ENCODE measurements around the gene FAM222B. TPM values are rescaled to one million over a fixed set of nuclear protein-coding genes. Genes with fewer than 3 reads are reported as not detected.
"Not testable (repeated sequence)": the region's sequence is repeated elsewhere in the genome, so short reads cannot be mapped to it uniquely, and the experiment has no call there.

FAM222B gene
- total RNA-seq, 2 experiments from 2014 or later, result 15.4 to 17.1 TPM

DNA sequence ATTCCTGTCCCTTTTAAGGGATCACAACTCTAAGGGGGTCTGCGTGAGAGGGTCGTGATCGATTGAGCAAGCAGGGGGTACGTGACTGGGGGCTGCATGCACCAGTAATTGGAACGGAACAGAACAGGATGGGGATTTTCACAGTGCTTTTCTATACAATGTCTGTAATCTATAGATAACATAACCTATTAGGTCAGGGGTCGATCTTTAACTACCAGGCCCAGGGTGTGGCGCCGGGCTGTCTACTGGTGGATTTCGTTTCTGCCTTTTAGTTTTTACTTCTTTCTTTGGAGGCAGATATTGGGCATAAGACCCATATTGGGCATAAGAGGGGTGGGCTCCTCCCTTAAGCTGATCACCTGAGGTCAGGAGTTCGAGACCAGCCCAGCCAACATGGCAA lies 6.0 kb downstream of the FAM222B start:
- ATAC-seq; POLR2A ChIA-PET; H3K4me3 Mint-ChIP-seq; H3K9me3 Mint-ChIP-seq (ENCODE audit: insufficient read depth); H3K27ac Mint-ChIP-seq; DNase-seq; H3K27me3 Mint-ChIP-seq (ENCODE audit: low read depth): not testable (repeated sequence)
- Mint-ChIP-seq H3K36me3 (ENCODE audit: low read depth) (peaks cover 20% of the 10 kb centered on the region), H3K4me1 (ENCODE audit: low read depth) (peaks cover 23% of the 10 kb centered on the region)
- CTCF ChIA-PET, result interaction anchor here (1.2 kb wide), 1 partner anchor 72 kb away, joined by 3 read pairs; no protein-coding TSS in a partner anchor

- CTCF ChIA-PET, result interaction anchor here (1.2 to 1.3 kb wide), 2 partner anchors 71 to 108 kb away, joined by 3 to 4 read pairs; no protein-coding TSS in a partner anchor
- Mint-ChIP-seq H3K4me3 (no peak overlapping the region), H3K9me3 (ENCODE audit: insufficient read depth) (no peaks in the 10 kb centered on the region), H3K4me1 (ENCODE audit: low read depth) (peaks cover 10% of the 10 kb centered on the region), H3K36me3 (ENCODE audit: low read depth) (peaks cover 23% of the 10 kb centered on the region), H3K27me3 (ENCODE audit: low read depth) (no peaks in the 10 kb centered on the region), H3K27ac (no peak overlapping the region)
- ATAC-seq (no peak), DNase-seq (no peak)
- POLR2A ChIA-PET, result no interaction called here
These were observed 8.2 kb downstream of the FAM222B start for GRCh38 chr17:28834420-28834819.

GRCh38 chr17:28828294-28829040 lies 14.1 kb downstream of the FAM222B start:
- ChIA-PET CTCF (interaction anchor here (0.6 to 2.5 kb wide), 3 partner anchors 15 to 74 kb away, joined by 3 to 17 read pairs (median 5); partner anchors contain the start of gene DHRS13), POLR2A (no interaction called here)
- DNase-seq (no peak), ATAC-seq (no peak)
- Mint-ChIP-seq H3K27ac (no peak overlapping the region), H3K27me3 (ENCODE audit: low read depth) (no peaks in the 10 kb centered on the region), H3K36me3 (ENCODE audit: low read depth) (peaks cover 20% of the 10 kb centered on the region), H3K4me3 (no peak overlapping the region), H3K9me3 (ENCODE audit: insufficient read depth) (no peaks in the 10 kb centered on the region), H3K4me1 (ENCODE audit: low read depth) (peaks cover 4% of the 10 kb centered on the region)

- Mint-ChIP-seq H3K27ac (no peak overlapping the region), H3K4me1 (ENCODE audit: low read depth) (peaks cover 6% of the 10 kb centered on the region), H3K36me3 (ENCODE audit: low read depth) (peaks cover 20% of the 10 kb centered on the region), H3K9me3 (ENCODE audit: insufficient read depth) (no peaks in the 10 kb centered on the region), H3K4me3 (no peak overlapping the region), H3K27me3 (ENCODE audit: low read depth) (no peaks in the 10 kb centered on the region)
- ChIA-PET CTCF (interaction anchor here (1.6 to 2.5 kb wide), 3 partner anchors 64 to 101 kb away, joined by 4 to 17 read pairs (median 5); partner anchors contain the start of genes DHRS13 and TLCD1), POLR2A (interaction anchor here (0.6 kb wide), 1 partner anchor 17 kb away, joined by 3 read pairs; no protein-coding TSS in a partner anchor)
- no peak for DNase-seq
- no peak for ATAC-seq
These were observed 14.9 kb downstream of the FAM222B start for GRCh38 chr17:28827672-28828071.

- ChIA-PET CTCF (interaction anchor here (1.1 to 2.4 kb wide), 2 partner anchors 56 to 93 kb away, joined by 4 to 12 read pairs; partner anchors contain the start of gene TLCD1), POLR2A (no interaction called here)
- H3K4me3 Mint-ChIP-seq, result no peak overlapping the region
- no peaks in the 10 kb centered on the region for H3K27me3 Mint-ChIP-seq (ENCODE audit: low read depth)
- no peak for ATAC-seq
- no peak overlapping the region for H3K27ac Mint-ChIP-seq
- H3K36me3 Mint-ChIP-seq (ENCODE audit: low read depth), result peaks cover 5% of the 10 kb centered on the region
- H3K9me3 Mint-ChIP-seq (ENCODE audit: insufficient read depth), result no peaks in the 10 kb centered on the region
- DNase-seq, result no peak
- peaks cover 12% of the 10 kb centered on the region for H3K4me1 Mint-ChIP-seq (ENCODE audit: low read depth)
These were observed 23.0 kb downstream of the FAM222B start for GRCh38 chr17:28819582-28819981.

DNA sequence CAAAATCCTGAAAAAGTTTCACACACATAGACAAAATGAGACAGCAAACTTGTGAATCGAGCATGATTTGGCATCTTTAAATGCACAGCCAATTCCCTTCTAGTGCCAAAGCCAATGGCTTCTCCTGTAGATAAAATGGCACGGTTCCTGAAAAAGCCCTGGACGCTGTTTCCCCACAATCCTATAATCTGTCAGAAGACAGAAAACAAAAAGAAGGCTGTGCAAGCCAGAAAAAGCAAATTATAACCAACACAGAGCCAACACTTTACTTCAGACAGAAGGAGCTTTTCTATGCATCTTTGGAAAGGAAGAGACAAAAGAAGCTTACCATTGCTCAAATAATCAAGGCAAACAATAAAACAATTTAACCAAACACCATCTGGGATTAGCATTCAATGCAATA lies 23.8 kb downstream of the FAM222B start:
- Mint-ChIP-seq H3K4me1 (ENCODE audit: low read depth) (peaks cover 12% of the 10 kb centered on the region), H3K4me3 (no peak overlapping the region), H3K36me3 (ENCODE audit: low read depth) (peaks cover 3% of the 10 kb centered on the region), H3K27ac (no peak overlapping the region), H3K9me3 (ENCODE audit: insufficient read depth) (no peaks in the 10 kb centered on the region), H3K27me3 (ENCODE audit: low read depth) (no peaks in the 10 kb centered on the region)
- DNase-seq, result no peak
- POLR2A ChIA-PET, result no interaction called here
- CTCF ChIA-PET, result interaction anchor here (1.1 to 2.4 kb wide), 2 partner anchors 55 to 92 kb away, joined by 4 to 12 read pairs; partner anchors contain the start of gene TLCD1
- ATAC-seq, result no peak

- H3K27me3 Mint-ChIP-seq (ENCODE audit: low read depth), result no peaks in the 10 kb centered on the region
- H3K4me1 Mint-ChIP-seq (ENCODE audit: low read depth), result peaks cover 17% of the 10 kb centered on the region
- DNase-seq (no peak), ATAC-seq (no peak)
- H3K4me3 Mint-ChIP-seq, result no peak overlapping the region
- CTCF ChIA-PET, result interaction anchor here (0.6 kb wide), 1 partner anchor 35 kb away, joined by 3 read pairs; no protein-coding TSS in a partner anchor
- no peaks in the 10 kb centered on the region for H3K9me3 Mint-ChIP-seq (ENCODE audit: insufficient read depth)
- no peak overlapping the region for H3K27ac Mint-ChIP-seq
- peaks cover 4% of the 10 kb centered on the region for H3K36me3 Mint-ChIP-seq (ENCODE audit: low read depth)
- POLR2A ChIA-PET, result no interaction called here
These were observed 26.1 kb downstream of the FAM222B start for GRCh38 chr17:28816540-28816939.

DNA sequence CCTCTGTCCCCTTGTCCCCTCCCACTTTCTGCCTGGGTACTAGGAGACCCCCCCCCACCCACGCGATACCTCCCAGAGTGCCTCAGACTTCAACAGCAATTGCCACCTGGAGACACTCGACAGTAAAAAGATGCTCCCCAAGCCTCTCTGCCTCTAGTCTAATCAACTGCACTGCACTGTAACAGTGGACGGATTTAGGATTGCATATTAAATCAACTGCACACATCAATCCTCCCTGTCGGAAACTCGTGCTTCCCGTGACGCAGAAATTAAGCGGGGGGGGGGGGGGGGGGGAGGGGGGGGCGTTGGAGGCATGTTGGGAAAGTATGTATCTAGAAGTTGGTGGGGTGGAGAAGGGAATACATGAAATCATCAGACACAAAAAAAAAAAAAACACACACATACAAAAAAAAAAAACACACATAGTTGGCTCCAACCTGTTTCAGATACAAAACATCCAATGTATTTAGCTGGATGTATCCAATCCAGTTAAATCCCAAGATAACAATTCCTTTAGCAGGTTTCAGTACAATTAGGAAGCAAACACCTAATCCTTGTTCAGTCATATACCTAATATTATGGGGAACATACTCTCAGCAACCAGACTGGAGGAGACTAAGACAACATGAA lies 29.7 kb downstream of the FAM222B start:
- no peaks in the 10 kb centered on the region for H3K9me3 Mint-ChIP-seq (ENCODE audit: insufficient read depth)
- H3K36me3 Mint-ChIP-seq (ENCODE audit: low read depth), result peaks cover 5% of the 10 kb centered on the region
- H3K4me3 Mint-ChIP-seq, result peak overlapping the region; percentile 82
- no peaks in the 10 kb centered on the region for H3K27me3 Mint-ChIP-seq (ENCODE audit: low read depth)
- peaks cover 32% of the 10 kb centered on the region for H3K4me1 Mint-ChIP-seq (ENCODE audit: low read depth)
- ATAC-seq, result peak; percentile 58
- POLR2A ChIA-PET, result no interaction called here
- peak overlapping the region; percentile 91 for H3K27ac Mint-ChIP-seq
- no peak for DNase-seq
- CTCF ChIA-PET, result interaction anchor here (1.2 to 3.1 kb wide), 4 partner anchors 49 to 89 kb away, joined by 3 to 22 read pairs (median 8); partner anchors contain the start of genes DHRS13 and TLCD1

- H3K27me3 Mint-ChIP-seq (ENCODE audit: low read depth), result no peaks in the 10 kb centered on the region
- ChIA-PET POLR2A (interaction anchor here (1.2 kb wide), 1 partner anchor 85 kb away, joined by 4 read pairs; the partner anchor contains the start of gene FLOT2), CTCF (interaction anchor here (1.2 to 3.1 kb wide), 10 partner anchors 44 to 150 kb away, joined by 3 to 59 read pairs (median 6); partner anchors contain the start of genes DHRS13, RPL23A, SDF2 and SUPT6H)
- peaks cover 5% of the 10 kb centered on the region for H3K36me3 Mint-ChIP-seq (ENCODE audit: low read depth)
- H3K9me3 Mint-ChIP-seq (ENCODE audit: insufficient read depth), result no peaks in the 10 kb centered on the region
- DNase-seq (peak; percentile 97), ATAC-seq (peak; percentile 100)
- H3K4me1 Mint-ChIP-seq (ENCODE audit: low read depth), result peaks cover 34% of the 10 kb centered on the region
- H3K27ac Mint-ChIP-seq, result peak overlapping the region; percentile 91
- H3K4me3 Mint-ChIP-seq, result peak overlapping the region; percentile 82
These were observed 30.4 kb downstream of the FAM222B start for GRCh38 chr17:28812091-28812747.

DNA sequence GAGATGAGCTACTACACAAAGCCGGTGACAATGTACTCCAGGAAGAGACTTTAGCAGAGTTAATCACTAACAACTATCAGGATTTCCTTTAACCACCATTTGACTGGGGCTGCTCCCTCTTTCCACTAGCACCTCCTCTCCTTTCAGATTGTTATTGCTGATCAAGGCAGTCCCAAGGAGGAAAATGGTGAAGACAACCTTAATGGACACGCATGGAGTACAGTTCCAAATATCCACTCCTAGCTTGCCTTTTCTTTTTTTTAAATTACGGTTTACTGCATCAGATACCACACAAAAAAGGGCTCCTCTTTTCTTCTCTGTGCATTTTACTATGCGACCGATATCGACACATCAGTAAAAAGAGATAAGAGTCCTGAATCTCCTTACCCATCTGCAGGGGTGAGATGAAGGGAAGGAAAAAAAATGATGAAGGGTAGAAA lies 30.9 kb downstream of the FAM222B start:
- Mint-ChIP-seq H3K4me3 (peak overlapping the region; percentile 82), H3K36me3 (ENCODE audit: low read depth) (peaks cover 5% of the 10 kb centered on the region), H3K9me3 (ENCODE audit: insufficient read depth) (no peaks in the 10 kb centered on the region), H3K27me3 (ENCODE audit: low read depth) (no peaks in the 10 kb centered on the region), H3K27ac (peak overlapping the region; percentile 46), H3K4me1 (ENCODE audit: low read depth) (peaks cover 32% of the 10 kb centered on the region)
- ATAC-seq (no peak), DNase-seq (peak; percentile 26)
- CTCF ChIA-PET, result interaction anchor here (1.3 to 3.1 kb wide), 9 partner anchors 38 to 149 kb away, joined by 3 to 59 read pairs (median 5); partner anchors contain the start of genes RPL23A, SDF2, SUPT6H and TLCD1
- POLR2A ChIA-PET, result interaction anchor here (1.2 to 2.4 kb wide), 2 partner anchors 31 to 86 kb away, joined by 4 to 8 read pairs; partner anchors contain the start of genes FAM222B and FLOT2

DNA sequence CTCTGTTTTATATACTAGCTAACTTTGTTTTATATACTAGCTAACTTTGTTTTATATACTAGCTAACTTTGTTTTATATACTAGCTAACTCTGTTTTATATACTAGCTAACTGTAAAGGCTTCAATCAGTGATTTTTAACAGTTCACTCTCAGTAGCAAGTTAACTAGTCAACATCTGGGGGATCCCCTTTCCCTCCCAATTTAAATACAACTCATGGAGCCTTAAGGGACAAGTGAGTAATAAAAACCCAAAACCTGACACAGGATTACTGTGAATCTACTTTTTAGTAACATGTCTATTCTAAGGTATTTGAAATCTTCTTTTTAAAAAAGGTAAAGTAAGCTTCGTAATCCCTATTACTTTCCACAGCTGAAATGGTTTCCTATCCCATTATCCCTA lies 32.2 kb downstream of the FAM222B start:
- ChIA-PET POLR2A (interaction anchor here (1.2 to 2.4 kb wide), 2 partner anchors 32 to 211 kb away, joined by 3 to 8 read pairs; partner anchors contain the start of genes FAM222B and SPAG5), CTCF (interaction anchor here (0.9 to 3.1 kb wide), 14 partner anchors 10 to 148 kb away, joined by 3 to 59 read pairs (median 4); partner anchors contain the start of genes RPL23A, SDF2, SUPT6H and TLCD1)
- peaks cover 29% of the 10 kb centered on the region for H3K4me1 Mint-ChIP-seq (ENCODE audit: low read depth)
- no peaks in the 10 kb centered on the region for H3K9me3 Mint-ChIP-seq (ENCODE audit: insufficient read depth)
- H3K4me3 Mint-ChIP-seq, result no peak overlapping the region
- no peak overlapping the region for H3K27ac Mint-ChIP-seq
- ATAC-seq (no peak), DNase-seq (no peak)
- H3K36me3 Mint-ChIP-seq (ENCODE audit: low read depth), result peaks cover 14% of the 10 kb centered on the region
- no peaks in the 10 kb centered on the region for H3K27me3 Mint-ChIP-seq (ENCODE audit: low read depth)
